ENCODE data around the gene SEMA5A.

The SEMA5A gene

GRCh38 chr5:9387879-9388278, 158.0 kb downstream of the SEMA5A start:
- TF ChIP-seq TAF1 (IDR thresholded peaks at IDR 0.05; ENCODE audit: borderline replicate concordance, insufficient read depth, low read length) = no peak
- TF ChIP-seq POLR2AphosphoS5 (IDR thresholded peaks at IDR 0.05; ENCODE audit: low read depth, low read length) = no peak
- no peak for TF ChIP-seq FOXP2 (optimal IDR thresholded peaks at IDR 0.05; ENCODE audit: borderline replicate concordance, extremely low read depth, extremely low read length, insufficient read depth)
- no peak for TF ChIP-seq REST (IDR thresholded peaks at IDR 0.05; ENCODE audit: insufficient read depth in 1 of 2, low read depth in 2 of 2, low read length in 2 of 2)
- TF ChIP-seq SIN3A (IDR thresholded peaks at IDR 0.05; ENCODE audit: borderline replicate concordance, insufficient read depth, low read length) = no peak

- TF ChIP-seq POLR2AphosphoS5 (IDR thresholded peaks at IDR 0.05; ENCODE audit: low read depth, low read length) (no peak), FOXP2 (optimal IDR thresholded peaks at IDR 0.05; ENCODE audit: borderline replicate concordance, extremely low read depth, extremely low read length, insufficient read depth) (no peak), REST (IDR thresholded peaks at IDR 0.05; ENCODE audit: insufficient read depth in 1 of 2, low read depth in 2 of 2, low read length in 2 of 2) (no peak), SIN3A (IDR thresholded peaks at IDR 0.05; ENCODE audit: borderline replicate concordance, insufficient read depth, low read length) (no peak), TAF1 (IDR thresholded peaks at IDR 0.05; ENCODE audit: borderline replicate concordance, insufficient read depth, low read length) (no peak)
Measured at GRCh38 chr5:9386945-9387344, 158.9 kb downstream of the SEMA5A start.

- TF ChIP-seq FOXP2 (optimal IDR thresholded peaks at IDR 0.05; ENCODE audit: borderline replicate concordance, extremely low read depth, extremely low read length, insufficient read depth) = no peak
- TF ChIP-seq TAF1 (IDR thresholded peaks at IDR 0.05; ENCODE audit: borderline replicate concordance, insufficient read depth, low read length) = no peak
- no peak for TF ChIP-seq POLR2AphosphoS5 (IDR thresholded peaks at IDR 0.05; ENCODE audit: low read depth, low read length)
- no peak for TF ChIP-seq SIN3A (IDR thresholded peaks at IDR 0.05; ENCODE audit: borderline replicate concordance, insufficient read depth, low read length)
- no peak for TF ChIP-seq REST (IDR thresholded peaks at IDR 0.05; ENCODE audit: insufficient read depth in 1 of 2, low read depth in 2 of 2, low read length in 2 of 2)
Measured at GRCh38 chr5:9382522-9382921, 163.4 kb downstream of the SEMA5A start.

- TF ChIP-seq POLR2AphosphoS5 (IDR thresholded peaks at IDR 0.05; ENCODE audit: low read depth, low read length) (no peak), REST (IDR thresholded peaks at IDR 0.05; ENCODE audit: insufficient read depth in 1 of 2, low read depth in 2 of 2, low read length in 2 of 2) (no peak), SIN3A (IDR thresholded peaks at IDR 0.05; ENCODE audit: borderline replicate concordance, insufficient read depth, low read length) (no peak), FOXP2 (optimal IDR thresholded peaks at IDR 0.05; ENCODE audit: borderline replicate concordance, extremely low read depth, extremely low read length, insufficient read depth) (no peak), TAF1 (IDR thresholded peaks at IDR 0.05; ENCODE audit: borderline replicate concordance, insufficient read depth, low read length) (no peak)
Measured at GRCh38 chr5:9381464-9381863, 164.4 kb downstream of the SEMA5A start.

GRCh38 chr5:9380109-9380508, 165.8 kb downstream of the SEMA5A start:
- TF ChIP-seq FOXP2 (optimal IDR thresholded peaks at IDR 0.05; ENCODE audit: borderline replicate concordance, extremely low read depth, extremely low read length, insufficient read depth) (no peak), SIN3A (IDR thresholded peaks at IDR 0.05; ENCODE audit: borderline replicate concordance, insufficient read depth, low read length) (no peak)
